Activated naive CD4-positive, alpha-beta T cell (primary cell): ENCODE data around the gene ZDHHC5.

Source experiments
- DNase-seq, 4 experiments: peaks; one replicate each; lab custom pipeline; 2025; lab: John Stamatoyannopoulos, UW

The ZDHHC5 gene

GRCh38 chr11:57729479-57729878 is 61.6 kb downstream of the ZDHHC5 start:
- DNase-seq = no peak

DNA sequence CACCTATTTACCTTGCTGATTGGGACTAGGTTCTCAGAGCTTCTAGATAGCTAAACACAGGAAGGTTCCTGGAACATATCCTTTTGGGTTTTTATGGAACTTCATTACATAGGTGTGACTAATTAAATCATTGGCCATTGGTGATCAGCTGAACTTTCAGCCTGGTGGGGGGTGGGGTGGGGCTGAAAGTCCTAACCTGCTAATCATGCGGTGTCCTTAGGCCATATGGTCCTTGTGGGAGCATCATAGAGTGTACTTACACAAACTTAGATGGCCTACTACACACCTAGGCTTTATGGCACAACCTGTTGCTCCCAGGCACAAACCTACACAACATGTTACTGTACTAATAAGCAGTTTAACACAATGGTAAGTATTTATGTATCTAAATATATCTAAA is 64.7 kb downstream of the ZDHHC5 start:
- DNase-seq = no peak

DNA sequence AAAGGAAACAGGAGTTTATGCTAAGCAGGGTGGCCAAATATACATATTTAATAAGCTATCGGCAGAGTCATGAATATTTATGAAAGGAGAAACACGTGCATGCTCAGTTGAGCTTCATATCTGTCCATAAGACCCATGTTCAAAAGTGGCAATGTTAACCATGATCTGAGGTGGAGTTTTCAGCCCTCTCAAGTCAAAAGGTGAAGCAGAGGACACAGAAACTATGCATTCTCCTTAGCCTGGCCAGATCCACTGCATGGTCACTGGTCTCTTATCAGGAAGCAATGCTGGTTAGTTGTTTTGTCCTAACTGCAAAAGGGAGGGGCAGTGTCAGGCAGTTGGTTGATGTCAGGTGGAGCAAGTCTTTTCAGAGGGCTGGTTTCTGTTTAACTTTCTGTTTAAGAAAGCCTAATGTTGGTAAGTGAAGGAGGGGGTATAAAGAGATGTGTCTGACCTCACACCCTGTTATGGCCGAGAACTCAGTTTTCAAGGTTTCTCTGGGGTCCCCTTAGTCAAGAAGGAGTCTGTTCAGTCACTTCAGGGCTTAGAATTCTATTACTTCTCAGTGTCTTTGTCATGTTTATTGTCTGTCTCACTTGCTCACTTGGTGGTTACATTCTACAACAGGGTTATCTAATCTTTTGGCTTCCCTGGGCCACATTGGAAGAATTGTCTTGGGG is 67.8 kb downstream of the ZDHHC5 start:
- DNase-seq = no peak

DNA sequence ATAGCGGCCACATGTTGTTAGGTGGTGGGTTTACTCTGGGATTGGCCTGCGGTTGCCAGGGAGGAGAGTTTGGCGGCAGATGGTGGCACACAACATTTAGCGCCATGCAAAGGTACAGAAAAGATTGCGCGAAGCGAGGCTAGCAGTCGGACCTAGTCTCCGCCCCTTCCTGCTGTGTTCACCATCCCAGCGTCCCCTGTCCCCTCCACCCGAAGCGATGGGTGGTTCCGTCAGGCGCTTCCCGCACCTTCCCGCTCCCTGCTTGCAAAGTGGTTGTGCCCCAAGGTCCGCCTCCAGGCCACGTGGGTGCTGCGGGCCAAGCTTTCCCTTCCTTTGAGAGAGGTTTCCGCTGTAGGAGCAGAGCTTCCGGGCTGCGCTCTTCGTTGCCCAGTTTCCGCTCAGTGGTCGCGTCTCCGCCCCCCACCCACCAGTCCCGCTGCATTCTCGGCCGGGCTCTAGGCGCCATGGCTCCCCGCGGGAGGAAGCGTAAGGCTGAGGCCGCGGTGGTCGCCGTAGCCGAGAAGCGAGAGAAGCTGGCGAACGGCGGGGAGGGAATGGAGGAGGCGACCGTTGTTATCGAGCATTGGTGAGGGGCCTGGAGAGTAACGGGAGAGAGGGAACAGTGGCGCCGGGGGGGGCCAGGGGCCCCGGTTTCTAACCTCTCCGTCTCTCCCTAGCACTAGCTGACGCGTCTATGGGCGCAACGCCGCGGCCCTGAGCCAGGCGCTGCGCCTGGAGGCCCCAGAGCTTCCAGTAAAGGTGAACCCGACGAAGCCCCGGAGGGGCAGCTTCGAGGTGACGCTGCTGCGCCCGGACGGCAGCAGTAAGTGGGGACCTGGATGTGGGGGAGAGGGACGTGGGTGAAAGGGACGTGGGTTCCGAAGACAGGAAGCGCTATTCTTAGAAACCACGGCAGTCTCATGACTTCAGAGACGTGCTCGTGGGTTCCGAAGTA is 73.5 kb downstream of the ZDHHC5 start, which contains the start of gene SELENOH:
TSS of gene SELENOH (plus strand) at position 360 of the 955 bp plus-strand sequence. CDS start at position 465, 105 bp downstream.
- DNase-seq = peak; percentile 84 to 86 (median 85)

DNA sequence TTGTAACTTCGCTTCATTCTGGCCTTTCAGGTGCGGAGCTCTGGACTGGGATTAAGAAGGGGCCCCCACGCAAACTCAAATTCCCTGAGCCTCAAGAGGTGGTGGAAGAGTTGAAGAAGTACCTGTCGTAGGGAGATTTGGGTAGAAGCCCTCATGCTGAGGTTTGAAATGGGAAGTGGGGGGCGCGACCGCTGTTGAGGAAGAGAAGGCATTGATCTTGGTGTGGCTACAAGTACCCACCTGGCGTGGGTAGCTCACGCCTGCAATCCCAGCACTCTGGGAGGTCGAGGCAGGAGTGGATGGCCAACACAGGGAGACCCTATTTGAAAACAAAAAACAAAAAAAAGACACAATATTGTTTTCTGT is 74.2 kb downstream of the ZDHHC5 start:
- DNase-seq = no peak

- DNase-seq = no peak
These were observed 76.4 kb downstream of the ZDHHC5 start for GRCh38 chr11:57744357-57744756.

- DNase-seq = no peak
These were observed 77.3 kb downstream of the ZDHHC5 start for GRCh38 chr11:57745206-57745605.

DNA sequence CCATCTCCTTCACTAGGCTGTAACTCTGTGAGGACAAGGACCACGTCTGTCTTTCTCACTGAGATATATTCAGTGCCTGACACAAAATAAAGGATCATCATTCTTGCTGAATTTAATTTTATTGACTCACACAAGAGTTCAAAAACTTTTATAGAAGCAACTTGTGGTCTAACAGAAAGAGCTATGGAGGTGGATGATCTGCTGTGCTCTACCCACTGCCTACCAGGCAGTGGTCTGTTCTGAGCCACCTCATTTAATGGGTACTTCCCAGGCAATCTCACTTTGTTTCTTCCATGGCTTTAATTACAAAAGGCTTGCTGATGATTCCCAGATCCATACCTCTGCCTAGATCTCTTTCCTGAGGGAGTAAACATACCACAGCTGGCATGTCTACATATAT is 79.0 kb downstream of the ZDHHC5 start:
- DNase-seq = no peak
